HG03103 (cell line): ENCODE results near the gene SPTA1.

Experiments used
- ATAC-seq: cut with Tn5 transposase; IDR thresholded peaks from one replicate; pipeline ENCODE4 v1.9.1; 2021; ENCODE audit warnings: low read depth; ENCODE audit not compliant: unreplicated experiment

SPTA1 gene

DNA sequence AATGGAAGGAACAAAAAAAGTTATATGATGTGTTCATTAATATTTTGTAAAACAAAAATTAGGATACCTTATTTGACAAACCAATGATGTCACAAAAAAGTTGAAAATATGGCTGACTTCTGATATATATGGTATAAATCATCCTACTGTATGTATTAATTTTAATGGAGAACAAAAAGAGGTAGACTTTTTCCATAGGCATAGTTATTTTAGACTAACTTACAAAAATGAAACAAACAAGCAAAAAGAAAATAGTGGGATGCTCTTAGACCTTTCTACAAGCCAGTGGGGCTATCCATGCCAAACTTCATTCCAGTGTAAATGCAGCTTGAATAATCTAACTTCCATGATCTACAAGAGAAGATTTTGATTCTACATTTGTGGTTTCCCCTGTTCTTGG is 522 bp upstream of the SPTA1 start:
- ATAC-seq, result no peak

DNA sequence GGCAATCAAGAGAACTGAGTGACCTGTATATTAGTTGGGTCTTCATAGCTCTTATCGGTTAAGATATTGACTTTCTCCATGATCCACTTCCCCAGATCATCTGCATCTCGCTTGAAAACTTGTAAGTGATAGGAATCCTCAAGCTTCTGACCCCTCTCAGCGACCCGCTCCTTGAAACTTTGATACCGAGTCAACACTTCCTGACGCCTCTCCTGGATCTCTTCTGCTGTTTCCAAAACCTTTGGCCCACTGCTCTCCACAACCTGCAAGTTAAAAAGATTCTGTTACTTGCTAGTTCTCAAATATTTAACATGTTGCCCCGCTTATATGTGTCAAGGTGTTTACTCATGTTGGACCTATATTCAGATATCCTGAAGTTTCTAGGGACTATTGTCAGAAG is 1.4 kb downstream of the SPTA1 start:
- ATAC-seq, result no peak

DNA sequence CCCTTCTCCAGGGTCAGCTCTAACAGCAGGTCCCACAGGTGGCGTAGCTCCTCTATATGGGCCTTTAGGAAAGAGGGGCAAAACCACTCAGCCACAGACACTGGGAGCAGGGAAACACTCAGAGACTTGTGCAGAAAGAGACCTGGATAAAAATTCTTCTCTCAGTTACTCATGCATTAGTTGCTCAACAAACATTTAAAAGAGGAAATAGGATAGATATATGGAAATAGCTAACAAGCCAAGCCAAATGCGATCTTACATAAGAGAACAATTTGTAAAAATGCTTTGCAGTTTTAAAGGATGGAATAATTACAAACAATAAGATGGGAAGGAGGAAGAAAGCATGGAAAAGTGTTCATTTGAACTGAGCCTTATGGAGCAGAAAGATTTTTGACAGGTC is 4.9 kb downstream of the SPTA1 start:
- ATAC-seq, result no peak

DNA sequence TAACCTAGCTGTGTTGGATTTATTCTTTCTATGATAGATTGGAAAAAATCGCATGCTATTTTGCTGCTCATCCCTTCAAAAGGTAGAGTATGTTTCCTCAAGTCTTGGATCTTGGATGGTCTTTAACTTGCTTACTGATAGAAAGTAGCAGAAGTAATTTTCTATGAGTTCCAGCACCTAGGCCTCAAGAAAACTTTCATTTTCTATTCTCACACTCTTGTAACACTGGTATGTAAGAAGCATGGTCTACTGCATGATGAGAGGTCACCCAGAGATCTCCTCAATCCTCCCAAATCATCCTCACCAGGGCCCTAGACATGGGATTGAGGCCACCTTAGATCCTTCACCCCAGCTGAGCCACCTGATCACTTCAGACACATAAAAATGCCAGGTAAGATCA is 7.2 kb downstream of the SPTA1 start:
- no peak for ATAC-seq

DNA sequence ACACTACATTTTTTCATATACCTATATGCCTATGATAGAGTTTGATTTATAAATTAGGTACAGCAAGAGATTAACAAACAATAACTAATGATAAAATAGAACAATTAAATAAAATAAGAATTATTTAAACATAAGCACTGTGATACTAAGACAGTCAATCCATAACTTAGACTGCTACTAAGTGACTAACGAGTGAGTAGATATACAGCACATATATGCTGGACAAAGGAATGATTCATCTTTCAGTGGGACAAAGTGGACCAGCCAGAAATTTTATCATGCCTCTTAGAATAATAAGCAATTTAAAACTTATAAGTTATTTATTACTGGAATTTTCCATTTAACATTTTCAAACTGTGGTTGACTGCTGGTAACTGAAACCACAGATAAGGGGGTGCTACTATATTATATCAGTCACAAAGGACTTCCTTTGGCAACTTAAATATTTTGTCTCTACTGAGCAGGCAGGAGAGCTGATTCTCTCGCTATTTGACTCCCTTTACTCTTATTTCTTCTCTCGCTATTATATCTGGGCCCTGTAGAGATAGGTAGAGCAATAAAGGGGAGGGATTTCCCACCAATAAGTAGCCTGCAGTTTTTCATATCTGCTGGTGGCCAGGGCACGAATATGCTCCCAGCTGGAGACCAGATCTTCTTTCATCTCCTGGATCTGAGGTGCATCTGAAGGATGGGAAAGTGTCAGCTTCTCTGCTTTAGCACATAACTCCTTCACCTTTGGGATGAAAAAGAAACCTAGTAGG is 10.8 kb downstream of the SPTA1 start:
- ATAC-seq, result no peak

DNA sequence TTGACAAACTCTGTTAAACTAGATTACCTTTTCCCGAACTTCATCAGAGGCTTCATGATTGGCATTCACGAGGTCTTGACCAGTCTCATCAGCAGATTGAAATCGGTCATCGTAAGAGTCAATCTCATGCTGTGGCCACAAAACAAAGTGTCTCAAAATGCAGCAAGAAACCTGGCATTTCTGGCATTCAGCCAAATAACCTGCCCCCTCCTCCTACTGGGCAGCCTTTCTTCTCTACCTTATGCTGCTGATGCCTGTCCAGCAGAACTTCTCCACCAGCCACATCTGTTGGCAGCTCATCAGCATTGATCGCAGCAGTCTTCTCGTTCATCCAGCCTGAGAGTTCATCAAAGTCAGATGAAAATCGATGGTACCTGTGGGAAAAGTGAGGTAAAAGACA is 12.2 kb downstream of the SPTA1 start:
- no peak for ATAC-seq

DNA sequence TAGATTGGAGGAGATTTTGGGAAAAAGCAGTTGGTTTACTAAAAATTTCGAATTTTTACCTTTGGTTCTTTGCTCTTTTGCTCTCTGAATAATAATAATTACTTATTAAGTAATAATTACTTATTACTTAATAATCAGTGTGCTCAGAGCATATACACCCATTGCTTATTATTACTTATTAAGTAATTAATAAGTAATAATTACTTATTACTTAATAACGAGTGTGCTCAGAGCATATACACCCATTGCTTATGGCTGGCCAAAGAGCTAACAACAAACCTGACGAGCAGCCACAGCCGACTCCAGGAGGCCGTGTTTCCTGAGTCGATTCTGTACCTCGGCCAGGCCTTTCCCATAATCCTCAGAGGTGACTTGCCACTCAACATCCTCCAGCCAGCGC is 20.5 kb downstream of the SPTA1 start:
- ATAC-seq, result no peak

DNA sequence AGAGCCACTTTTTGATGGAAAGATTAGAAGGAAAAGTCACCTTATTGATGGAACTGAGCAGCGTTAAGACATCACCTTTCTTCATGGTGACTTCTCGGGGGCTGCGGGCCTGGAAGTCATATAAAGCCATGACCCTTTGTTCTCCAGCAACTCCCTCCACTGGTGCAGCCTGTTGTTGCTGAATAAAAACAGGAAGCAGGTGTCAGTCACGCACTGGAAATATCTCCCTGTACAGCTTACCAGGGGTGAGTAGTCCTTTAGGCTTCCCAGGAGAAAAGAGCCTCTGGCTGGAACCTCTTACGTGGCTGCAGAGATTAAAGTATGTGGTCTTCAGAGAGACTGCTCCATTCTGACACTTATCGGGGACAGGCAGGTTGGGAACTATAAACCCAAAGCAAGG is 31.9 kb downstream of the SPTA1 start:
- ATAC-seq, result no peak

DNA sequence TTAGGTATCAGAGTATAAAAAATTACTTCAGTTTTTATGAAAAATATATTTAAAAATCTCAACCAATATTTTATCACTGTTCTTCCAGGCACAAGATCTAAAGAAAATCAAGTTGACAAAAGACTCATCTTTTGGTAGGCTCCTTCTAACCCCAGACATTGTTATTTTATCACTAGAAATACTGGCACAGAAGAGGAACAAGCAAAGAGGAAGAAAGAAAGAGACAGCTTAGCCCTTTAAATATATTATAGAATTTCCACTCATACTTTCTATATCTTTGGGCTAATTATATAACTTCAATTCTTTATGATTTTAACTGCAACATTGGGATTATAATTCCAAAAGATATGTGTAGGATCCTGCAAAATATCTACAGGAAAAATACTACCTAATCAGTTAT is 32.4 kb downstream of the SPTA1 start:
- ATAC-seq, result no peak

DNA sequence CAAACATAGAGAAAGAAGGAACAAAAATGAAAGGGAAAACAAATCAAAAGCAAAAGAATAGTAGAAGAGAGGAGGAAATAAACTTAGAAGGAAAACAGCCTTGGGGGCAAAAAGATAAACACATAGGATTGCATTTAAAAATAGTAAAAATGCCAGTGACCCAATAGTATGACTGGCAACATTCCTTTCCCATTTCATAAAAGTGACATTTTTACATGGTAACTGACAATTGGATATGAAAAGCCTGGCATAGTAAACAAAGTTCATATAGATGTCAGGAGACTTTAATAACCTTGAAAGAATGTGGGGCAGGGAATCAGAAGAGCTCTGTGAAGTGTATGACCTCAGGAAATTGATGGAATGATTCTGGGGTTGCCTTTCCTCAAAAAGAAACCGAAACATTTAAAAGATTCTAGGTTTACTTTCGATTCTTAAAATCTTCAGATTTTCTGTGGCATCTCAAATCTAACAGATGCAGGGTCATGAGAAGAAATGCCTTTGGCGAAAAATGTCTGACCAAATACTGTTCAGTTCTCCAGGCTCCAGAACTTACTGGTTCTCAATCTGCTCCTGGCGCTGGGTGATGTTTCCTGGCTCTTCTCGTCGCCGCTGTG is 33.7 kb downstream of the SPTA1 start:
- no peak for ATAC-seq

DNA sequence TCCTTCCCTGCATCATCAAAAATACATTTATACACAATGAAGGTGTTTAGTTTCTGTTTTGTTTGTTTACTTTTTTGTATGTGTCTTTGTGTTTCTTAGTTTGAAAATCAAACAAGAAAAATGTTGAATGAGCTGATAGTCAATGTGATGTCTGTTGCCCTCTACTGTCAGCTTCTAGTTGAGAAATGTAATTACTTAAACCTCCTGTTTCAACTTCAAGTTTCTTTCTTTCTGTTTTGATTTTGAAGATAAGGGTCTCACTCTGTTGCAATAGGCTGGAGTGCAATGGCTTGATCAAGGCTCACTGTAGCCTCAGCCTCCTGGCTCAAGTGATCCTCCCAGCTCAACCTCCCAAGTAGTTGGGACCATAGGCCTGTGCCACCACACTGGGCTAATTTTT is 37.5 kb downstream of the SPTA1 start:
- no peak for ATAC-seq

DNA sequence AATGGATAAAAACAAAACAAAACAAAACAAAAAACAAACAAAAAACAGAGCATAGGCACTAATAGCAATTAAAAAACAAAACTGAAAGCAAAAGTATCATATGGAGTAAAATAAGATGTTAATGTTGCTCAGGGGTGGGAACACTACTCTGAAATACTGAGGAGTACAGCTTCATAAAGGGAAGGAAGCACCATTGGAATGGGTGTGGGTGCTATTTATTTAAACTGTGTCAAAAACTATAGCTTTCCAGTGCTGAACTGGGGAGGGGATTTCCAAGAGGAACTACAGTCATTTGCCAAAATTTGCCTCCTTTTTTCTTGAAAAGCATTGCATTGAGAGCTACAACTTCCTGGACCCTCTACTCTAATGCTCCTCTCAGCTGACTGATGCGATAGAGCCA is 40.0 kb downstream of the SPTA1 start:
- ATAC-seq, result no peak

DNA sequence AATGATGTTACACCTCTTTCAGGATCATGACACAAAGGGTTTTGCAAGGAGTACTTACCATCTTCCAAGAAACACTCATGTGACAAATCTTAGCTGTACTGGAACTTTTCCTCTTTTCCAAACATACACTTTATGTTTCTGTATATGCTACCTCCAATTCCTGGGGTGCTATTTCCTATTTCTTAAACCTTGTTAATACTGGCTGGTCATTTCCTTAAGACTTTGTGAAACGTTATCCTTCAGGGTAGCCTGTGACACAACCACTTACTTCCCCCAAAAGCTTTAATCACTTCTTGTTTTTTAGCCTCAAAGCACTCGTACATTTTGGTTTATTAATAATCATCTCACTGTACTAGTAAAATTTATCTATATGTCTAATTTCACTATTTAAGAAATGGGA is 42.1 kb downstream of the SPTA1 start:
- no peak for ATAC-seq

DNA sequence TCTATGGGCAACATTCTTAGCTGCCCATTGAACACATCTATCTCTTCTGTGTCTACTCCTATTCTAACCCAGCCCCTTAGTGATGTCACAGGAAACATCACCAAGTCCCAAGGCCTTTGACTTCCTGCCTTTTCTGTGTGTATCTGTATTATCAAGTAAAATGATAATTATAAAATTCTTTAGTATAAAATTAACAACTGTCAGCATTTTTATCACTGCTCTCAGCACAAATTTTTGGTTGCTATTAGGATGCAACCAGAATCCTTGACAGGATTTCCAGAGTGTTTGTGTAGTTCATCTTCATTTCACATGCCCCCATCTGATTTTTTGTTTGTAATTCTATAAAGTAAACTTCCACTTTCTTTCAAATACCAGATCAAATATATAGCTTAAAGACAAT is 47.6 kb downstream of the SPTA1 start:
- ATAC-seq, result no peak

DNA sequence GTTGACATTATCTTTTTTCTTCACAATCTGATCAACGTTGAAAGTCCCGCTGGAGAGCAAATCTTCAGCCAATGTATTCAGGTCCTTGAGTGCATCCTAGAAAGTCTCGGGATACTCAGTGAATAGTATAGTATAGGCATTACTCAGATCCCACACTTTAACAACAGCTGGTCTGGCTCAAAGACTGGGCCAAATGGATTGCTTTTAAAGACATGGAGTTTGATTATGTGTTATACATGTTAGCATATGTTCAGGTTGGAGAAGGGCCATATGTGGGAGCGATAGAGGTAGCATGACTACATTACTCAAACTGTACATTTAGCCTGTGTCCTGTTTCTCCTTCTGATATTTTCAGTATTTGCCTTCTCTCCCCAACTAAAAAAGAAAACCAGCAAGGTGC is 48.4 kb downstream of the SPTA1 start:
- no peak for ATAC-seq

DNA sequence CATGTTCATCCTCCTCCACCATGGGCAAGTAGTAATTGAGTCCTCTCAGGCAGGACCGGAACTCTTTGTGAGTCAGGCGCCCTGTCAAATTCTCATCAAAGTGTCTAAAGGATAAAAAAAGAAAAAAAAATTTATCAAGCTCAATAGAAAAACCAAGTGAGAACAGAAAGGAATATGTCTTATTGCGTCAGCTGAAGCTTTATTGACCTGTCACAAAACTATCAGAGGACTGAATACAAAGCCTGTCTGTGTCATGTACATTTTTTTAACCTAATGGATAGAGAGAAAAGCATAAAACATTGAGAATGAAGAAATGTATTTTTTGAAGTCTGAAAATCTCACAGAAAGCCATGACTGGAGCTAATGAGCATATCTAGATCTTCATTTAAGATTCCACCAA is 72.8 kb downstream of the SPTA1 start:
- no peak for ATAC-seq

DNA sequence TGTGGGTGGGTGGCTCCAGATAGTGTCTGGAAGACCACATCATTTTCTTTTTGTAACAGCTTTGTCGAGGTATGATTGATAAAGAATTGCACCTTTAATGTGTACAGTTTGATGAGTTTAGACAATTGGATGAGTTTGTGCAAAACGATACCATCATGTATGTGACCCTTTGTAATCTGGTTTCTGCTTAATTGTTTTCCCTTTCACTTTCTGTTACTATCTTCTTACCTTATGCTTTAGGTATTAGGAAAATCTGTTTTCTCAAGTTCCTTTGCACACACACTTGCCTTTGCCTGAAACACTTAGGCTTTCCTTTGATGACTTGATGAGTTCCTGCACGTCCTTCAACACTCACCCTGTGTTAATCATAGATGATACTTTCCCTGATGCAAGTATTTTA is 74.6 kb downstream of the SPTA1 start:
- no peak for ATAC-seq

DNA sequence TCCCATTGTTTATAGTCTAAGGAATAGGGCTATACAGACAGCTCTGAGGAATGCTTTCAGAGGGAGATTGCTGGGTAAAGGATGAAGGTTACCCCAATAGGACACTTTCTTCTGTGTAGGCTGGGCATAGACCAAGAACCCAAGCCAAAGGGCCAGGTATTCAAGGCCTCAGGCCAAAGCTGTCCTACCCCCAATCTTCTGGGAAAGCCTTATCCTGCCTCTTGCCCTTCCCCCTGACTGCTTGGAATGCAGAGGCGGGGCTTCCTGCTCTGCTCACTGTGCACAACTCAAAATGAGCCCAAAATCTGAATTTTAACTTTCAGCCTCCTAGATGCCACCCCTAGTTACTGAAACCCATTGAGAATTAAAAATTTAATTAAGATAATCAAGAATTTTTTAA is 79.2 kb downstream of the SPTA1 start:
- no peak for ATAC-seq

DNA sequence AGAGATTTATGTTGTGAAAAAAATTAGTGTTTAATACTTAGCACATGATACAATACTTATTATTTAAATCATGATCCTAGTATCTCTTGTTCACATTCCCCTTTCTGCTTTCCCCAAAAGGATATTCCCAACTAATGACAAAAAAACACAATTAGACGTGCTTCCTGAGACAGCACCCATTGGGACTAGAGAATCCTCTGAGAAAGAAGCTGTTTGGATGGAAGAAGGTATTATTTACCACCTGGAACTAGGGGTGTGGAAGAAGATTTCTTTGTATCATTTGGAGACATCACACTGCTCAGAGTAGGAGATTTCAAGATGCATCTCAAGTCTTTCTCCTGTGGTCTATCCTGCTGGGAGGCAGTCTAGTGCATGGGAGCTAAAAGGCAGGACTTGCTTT is 81.5 kb downstream of the SPTA1 start, which contains the start of gene OR10Z1:
Gene OR10Z1, plus strand, starts transcription at position 301 of the 400 bp plus-strand sequence. CDS start 1,171 bp downstream, outside the sequence.
- ATAC-seq, result no peak

DNA sequence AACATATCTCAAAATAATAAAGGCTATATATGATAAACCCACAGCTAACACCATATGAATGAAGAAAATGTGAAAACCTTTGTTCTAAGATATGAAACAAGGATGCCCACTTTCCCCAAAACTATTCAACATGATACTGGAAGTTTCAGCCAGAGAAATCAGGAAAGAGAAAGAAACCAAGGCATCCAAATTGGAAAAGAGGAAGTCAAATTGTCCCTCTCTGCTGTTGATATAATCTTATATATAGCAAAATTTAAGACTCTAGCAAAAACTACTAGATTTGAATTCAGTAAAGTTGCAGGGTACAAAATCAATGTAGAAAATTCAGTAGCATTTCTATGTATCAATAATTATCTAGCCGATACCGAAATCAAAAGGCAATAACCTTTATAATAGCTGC is 85.8 kb downstream of the SPTA1 start:
- no peak for ATAC-seq

DNA sequence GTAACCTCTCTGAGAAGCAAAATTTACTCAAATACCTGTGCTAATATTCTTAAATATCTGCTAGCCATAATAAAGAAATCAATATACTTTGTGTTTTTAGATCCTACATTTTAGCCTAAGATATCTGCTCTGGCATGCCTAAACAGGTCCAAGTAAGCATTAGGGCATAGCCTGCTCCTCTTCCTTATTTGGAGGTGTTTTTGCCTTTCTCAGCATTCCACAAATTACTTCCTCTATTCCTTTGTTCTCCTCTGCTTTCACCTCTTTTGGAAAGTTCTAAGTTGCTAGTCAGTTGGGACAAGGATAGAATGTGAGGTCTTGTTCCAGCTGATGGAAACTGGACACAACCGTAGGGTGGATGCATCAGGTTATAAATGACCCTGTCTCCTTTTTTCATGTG is 99.6 kb downstream of the SPTA1 start:
- no peak for ATAC-seq

DNA sequence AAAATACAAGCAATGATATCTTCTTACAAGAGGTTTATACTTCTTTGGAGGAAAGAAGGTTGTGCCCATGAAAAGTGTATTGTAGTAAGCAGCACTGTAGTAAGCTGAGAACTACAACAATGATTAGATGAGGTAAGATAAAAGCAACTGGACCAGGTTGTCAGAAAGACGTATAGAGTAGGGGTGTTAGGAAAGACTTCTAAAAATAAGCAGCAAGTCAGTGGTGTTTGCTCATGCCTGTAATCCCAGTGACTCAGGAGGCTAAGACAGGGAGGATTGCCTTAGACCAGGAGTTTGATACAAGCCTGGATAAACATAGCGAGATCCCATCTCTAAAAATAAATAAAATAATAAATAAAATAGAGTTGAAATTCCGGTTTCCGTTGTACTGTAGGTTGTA is 102.6 kb downstream of the SPTA1 start:
- ATAC-seq, result no peak
